ENCODE measurements around the gene ZNF552. TPM values are rescaled to one million over a fixed set of nuclear protein-coding genes. Genes with fewer than 3 reads are reported as not detected.

Gene ZNF552
- total and polyA plus RNA-seq, 2 of the 13 experiments (the other 11 are each of a cell fraction or from before 2014, with no cell fraction given), result 8.1 to 16.6 TPM

DNA sequence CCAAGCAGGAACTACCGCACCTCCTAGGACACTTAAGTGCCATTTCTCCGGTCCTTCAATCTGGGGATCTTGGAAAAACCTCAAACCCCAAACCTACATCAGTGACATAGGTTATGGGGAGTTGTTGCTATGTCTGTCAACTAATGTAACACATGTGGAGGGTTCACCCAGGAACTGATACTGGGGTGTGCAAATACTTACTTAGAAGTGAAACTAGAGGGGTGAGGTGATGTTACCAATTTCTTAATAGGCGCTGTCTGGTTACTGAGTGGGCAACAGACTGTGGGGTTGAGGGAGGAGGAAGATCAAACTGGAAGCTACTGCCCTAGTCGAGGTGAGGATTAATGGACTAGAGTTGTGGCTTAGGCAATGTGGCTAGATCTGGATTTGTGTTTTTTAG, 43.3 kb downstream of the ZNF552 start:
- ChIA-PET CTCF (ENCODE audit: low intra/inter-chr PET ratio, low total read pairs) (no interaction called here), POLR2A (no interaction called here)
- WGBS (ENCODE audit: low lambda C conversion rate), result 90% methylated on average over 4 of the region's 4 CpGs
- Histone ChIP-seq H3K4me2 (ENCODE audit: low read depth, low read length) (no peak overlapping the region), H3K4me3 (replicated peaks in 1 of 3; ENCODE audit: insufficient read depth in 1 of 3, low read depth in 2 of 3, low read length in 3 of 3) (no peak overlapping the region), H3K79me2 (ENCODE audit: insufficient read depth, low read length) (no peaks in the 10 kb centered on the region), H3K9me3 (ENCODE audit: low read length) (no peaks in the 10 kb centered on the region), H4K20me1 (ENCODE audit: insufficient read depth, low read length) (no peaks in the 10 kb centered on the region), H3K27me3 (ENCODE audit: control insufficient read depth in 1 of 2, insufficient read depth in 2 of 2, low read length in 2 of 2) (no peaks in the 10 kb centered on the region), H2AFZ (ENCODE audit: low read length) (no peak overlapping the region), H3K9ac (ENCODE audit: insufficient read depth, low read depth, low read length) (no peak overlapping the region), H3K4me1 (ENCODE audit: insufficient read depth, low read length) (no peaks in the 10 kb centered on the region), H3K27ac (ENCODE audit: extremely low read length, insufficient read depth, low read length) (no peak overlapping the region), H3K36me3 (replicated peaks in 1 of 2; ENCODE audit: control insufficient read depth in 1 of 2, insufficient read depth in 2 of 2, low read length in 2 of 2) (peaks cover 0 to 18% of the 10 kb centered on the region in 2 experiments; a peak in 1 of 5 replicates)
- intact Hi-C loops (cut with micrococcal nuclease; ENCODE audit: unreplicated experiment) (no loop called here), in situ Hi-C loops (cut with HindIII; ENCODE audit: extremely low pct_ligation_motif_present, low pct_unique_long_range_greater_than_20kb) (no loop called here)
- no peak for DNase-seq (ENCODE audit: low spot score)
- no TSS peak for BruUV-seq (replicated peaks)
- no peak for FAIRE-seq
- ATAC-seq, result no peak
- TF ChIP-seq, protein P1, sequence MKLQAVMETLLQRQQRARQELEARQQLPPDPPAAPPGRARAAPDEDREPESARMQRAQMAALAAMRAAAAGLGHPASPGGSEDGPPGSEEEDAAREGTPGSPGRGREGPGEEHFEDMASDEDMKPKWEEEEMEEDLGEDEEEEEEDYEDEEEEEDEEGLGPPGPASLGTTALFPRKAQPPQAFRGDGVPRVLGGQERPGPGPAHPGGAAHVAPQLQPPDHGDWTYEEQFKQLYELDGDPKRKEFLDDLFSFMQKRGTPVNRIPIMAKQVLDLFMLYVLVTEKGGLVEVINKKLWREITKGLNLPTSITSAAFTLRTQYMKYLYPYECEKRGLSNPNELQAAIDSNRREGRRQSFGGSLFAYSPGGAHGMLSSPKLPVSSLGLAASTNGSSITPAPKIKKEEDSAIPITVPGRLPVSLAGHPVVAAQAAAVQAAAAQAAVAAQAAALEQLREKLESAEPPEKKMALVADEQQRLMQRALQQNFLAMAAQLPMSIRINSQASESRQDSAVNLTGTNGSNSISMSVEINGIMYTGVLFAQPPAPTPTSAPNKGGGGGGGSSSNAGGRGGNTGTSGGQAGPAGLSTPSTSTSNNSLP (IDR thresholded peaks at IDR 0.05; ENCODE audit: low read depth, low read length), result no peak
- TF ChIP-seq SOX6 (IDR thresholded peaks at IDR 0.05) (no peak), SOX6 (CRISPR knock-in tag; IDR thresholded peaks at IDR 0.05) (no peak), MZF1 (CRISPR knock-in tag; IDR thresholded peaks at IDR 0.05; ENCODE audit: borderline replicate concordance) (no peak), JUND (CRISPR knock-in tag; IDR thresholded peaks at IDR 0.05) (no peak), ZNF260 (CRISPR knock-in tag; IDR thresholded peaks at IDR 0.05; ENCODE audit: borderline replicate concordance, low read depth) (no peak), MATR3 (CRISPR knock-in tag; IDR thresholded peaks at IDR 0.05) (no peak), NFE2 (CRISPR knock-in tag; IDR thresholded peaks at IDR 0.05) (no peak), CHD4 (IDR thresholded peaks at IDR 0.05; ENCODE audit: borderline replicate concordance, low read length) (no peak), SRY (CRISPR knock-in tag; IDR thresholded peaks at IDR 0.05) (no peak), ZFP82 (CRISPR knock-in tag; IDR thresholded peaks at IDR 0.05; ENCODE audit: borderline replicate concordance) (no peak), CENPT (CRISPR knock-in tag; IDR thresholded peaks at IDR 0.05; ENCODE audit: low read depth) (no peak)
- TF ChIP-seq, protein P2, sequence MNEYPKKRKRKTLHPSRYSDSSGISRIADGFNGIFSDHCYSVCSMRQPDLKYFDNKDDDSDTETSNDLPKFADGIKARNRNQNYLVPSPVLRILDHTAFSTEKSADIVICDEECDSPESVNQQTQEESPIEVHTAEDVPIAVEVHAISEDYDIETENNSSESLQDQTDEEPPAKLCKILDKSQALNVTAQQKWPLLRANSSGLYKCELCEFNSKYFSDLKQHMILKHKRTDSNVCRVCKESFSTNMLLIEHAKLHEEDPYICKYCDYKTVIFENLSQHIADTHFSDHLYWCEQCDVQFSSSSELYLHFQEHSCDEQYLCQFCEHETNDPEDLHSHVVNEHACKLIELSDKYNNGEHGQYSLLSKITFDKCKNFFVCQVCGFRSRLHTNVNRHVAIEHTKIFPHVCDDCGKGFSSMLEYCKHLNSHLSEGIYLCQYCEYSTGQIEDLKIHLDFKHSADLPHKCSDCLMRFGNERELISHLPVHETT (CRISPR knock-in tag; conservative IDR thresholded peaks at IDR 0.05), result no peak
- TF ChIP-seq, protein P3, sequence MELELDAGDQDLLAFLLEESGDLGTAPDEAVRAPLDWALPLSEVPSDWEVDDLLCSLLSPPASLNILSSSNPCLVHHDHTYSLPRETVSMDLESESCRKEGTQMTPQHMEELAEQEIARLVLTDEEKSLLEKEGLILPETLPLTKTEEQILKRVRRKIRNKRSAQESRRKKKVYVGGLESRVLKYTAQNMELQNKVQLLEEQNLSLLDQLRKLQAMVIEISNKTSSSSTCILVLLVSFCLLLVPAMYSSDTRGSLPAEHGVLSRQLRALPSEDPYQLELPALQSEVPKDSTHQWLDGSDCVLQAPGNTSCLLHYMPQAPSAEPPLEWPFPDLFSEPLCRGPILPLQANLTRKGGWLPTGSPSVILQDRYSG (CRISPR knock-in tag; IDR thresholded peaks at IDR 0.05), result no peak
- TF ChIP-seq, protein P4, sequence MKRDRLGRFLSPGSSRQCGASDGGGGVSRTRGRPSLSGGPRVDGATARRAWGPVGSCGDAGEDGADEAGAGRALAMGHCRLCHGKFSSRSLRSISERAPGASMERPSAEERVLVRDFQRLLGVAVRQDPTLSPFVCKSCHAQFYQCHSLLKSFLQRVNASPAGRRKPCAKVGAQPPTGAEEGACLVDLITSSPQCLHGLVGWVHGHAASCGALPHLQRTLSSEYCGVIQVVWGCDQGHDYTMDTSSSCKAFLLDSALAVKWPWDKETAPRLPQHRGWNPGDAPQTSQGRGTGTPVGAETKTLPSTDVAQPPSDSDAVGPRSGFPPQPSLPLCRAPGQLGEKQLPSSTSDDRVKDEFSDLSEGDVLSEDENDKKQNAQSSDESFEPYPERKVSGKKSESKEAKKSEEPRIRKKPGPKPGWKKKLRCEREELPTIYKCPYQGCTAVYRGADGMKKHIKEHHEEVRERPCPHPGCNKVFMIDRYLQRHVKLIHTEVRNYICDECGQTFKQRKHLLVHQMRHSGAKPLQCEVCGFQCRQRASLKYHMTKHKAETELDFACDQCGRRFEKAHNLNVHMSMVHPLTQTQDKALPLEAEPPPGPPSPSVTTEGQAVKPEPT (CRISPR knock-in tag; IDR thresholded peaks at IDR 0.05; ENCODE audit: low read depth), result no peak
- TF ChIP-seq, protein P5, sequence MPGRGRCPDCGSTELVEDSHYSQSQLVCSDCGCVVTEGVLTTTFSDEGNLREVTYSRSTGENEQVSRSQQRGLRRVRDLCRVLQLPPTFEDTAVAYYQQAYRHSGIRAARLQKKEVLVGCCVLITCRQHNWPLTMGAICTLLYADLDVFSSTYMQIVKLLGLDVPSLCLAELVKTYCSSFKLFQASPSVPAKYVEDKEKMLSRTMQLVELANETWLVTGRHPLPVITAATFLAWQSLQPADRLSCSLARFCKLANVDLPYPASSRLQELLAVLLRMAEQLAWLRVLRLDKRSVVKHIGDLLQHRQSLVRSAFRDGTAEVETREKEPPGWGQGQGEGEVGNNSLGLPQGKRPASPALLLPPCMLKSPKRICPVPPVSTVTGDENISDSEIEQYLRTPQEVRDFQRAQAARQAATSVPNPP (CRISPR knock-in tag; IDR thresholded peaks at IDR 0.05), result no peak
